Natural killer cell (primary cell): ENCODE data around the gene WBP2. TPM values are rescaled to one million over a fixed set of nuclear protein-coding genes. Genes with fewer than 3 reads are reported as not detected.

Experiments used
- ATAC-seq, 3 donors: fragments of 150-1000 bp in 2 of 3; fragments of 200-7000 bp in 1 of 3; cut with Tn5 transposase; 1 replicate in 1 of 3; 2 replicates in 2 of 3; pipeline ENCODE4 v1.10.0; 2021; ENCODE audit warnings: mild to moderate bottlenecking in 2 of 3, moderate library complexity in 2 of 3
- DNase-seq, 2 donors: peaks; one replicate each; pipeline versions ENCODE4 v3.0.0 to v3.0.0-alpha.2; 2013 to 2021; ENCODE audit warnings: mixed read lengths in 1 of 2
- H3K27ac ChIP-seq: one replicate; pipeline ENCODE4 v1.5.1; 2013; ENCODE audit warnings: mild to moderate bottlenecking, low read length
- H3K27me3 ChIP-seq: one replicate; pipeline ENCODE4 v1.6.1; 2013; ENCODE audit warnings: low read length; ENCODE audit not compliant: control insufficient read depth, insufficient read depth
- H3K36me3 ChIP-seq: one replicate; pipeline ENCODE4 v1.6.1; 2013; ENCODE audit warnings: low read length; ENCODE audit not compliant: control insufficient read depth, insufficient read depth
- H3K4me1 ChIP-seq: one replicate; pipeline ENCODE4 v1.6.1; 2013; ENCODE audit warnings: low read length; ENCODE audit not compliant: control insufficient read depth, insufficient read depth
- H3K4me3 ChIP-seq: one replicate; pipeline ENCODE4 v1.5.1; 2013; ENCODE audit warnings: low read length
- H3K9me3 ChIP-seq: one replicate; pipeline ENCODE4 v1.6.1; 2013; ENCODE audit warnings: low read length; ENCODE audit not compliant: control insufficient read depth, insufficient read depth
- H3K27ac Mint-ChIP-seq, 2 donors: one replicate each; pipeline ENCODE4 v1.8.0; 2022; ENCODE audit warnings: mild to moderate bottlenecking in 2 of 2, mixed read lengths in 2 of 2, moderate library complexity in 1 of 2
- H3K27me3 Mint-ChIP-seq, 2 donors: one replicate each; pipeline ENCODE4 v1.8.0; 2022; ENCODE audit warnings: low read depth in 2 of 2, mixed read lengths in 2 of 2
- H3K36me3 Mint-ChIP-seq: one replicate; pipeline ENCODE4 v1.8.0; 2022; ENCODE audit warnings: mixed read lengths
- H3K4me1 Mint-ChIP-seq, 2 donors: one replicate each; pipeline ENCODE4 v1.8.0; 2022; ENCODE audit warnings: mixed read lengths in 2 of 2
- H3K4me3 Mint-ChIP-seq: one replicate; pipeline ENCODE4 v1.8.0; 2022; ENCODE audit warnings: mild to moderate bottlenecking, moderate library complexity, mixed read lengths
- H3K9me3 Mint-ChIP-seq, 2 donors: one replicate each; pipeline ENCODE4 v1.8.0; 2022; ENCODE audit warnings: mixed read lengths in 2 of 2
- WGBS: methylation state at CpG from one replicate; pipeline ENCODE4 v1.1.7; 2013; ENCODE audit warnings: missing lambda C conversion rate; ENCODE audit not compliant: insufficient coverage; 5-methylcytosine and 5-hydroxymethylcytosine counted together
- intact Hi-C: fragments of 100-400 bp; cut with micrococcal nuclease; formaldehyde crosslinking; loops from one replicate; pipeline ENCODE4 v1.14.2; 2022
- total RNA-seq, 4 donors: library from RNA; stranded (reverse); fragments of 120-200 nt in 1 of 4; gene quantifications; one replicate each; pipeline versions ENCODE4 v1.2.3 to v1.2.4, GENCODE V29; 2013 to 2022
- TF ChIP-seq, protein P1 (sequence below): fragments of 200-600 bp; IDR thresholded peaks from one replicate; pipeline ENCODE4 v1.8.0; 2022; ENCODE audit warnings: antibody characterized with exemption

The WBP2 gene
- total RNA-seq, 3 donors from 2014 or later (not counting 1 experiment from before 2014, with no cell fraction given), result 81.1 to 106 (median 95.2) TPM

DNA sequence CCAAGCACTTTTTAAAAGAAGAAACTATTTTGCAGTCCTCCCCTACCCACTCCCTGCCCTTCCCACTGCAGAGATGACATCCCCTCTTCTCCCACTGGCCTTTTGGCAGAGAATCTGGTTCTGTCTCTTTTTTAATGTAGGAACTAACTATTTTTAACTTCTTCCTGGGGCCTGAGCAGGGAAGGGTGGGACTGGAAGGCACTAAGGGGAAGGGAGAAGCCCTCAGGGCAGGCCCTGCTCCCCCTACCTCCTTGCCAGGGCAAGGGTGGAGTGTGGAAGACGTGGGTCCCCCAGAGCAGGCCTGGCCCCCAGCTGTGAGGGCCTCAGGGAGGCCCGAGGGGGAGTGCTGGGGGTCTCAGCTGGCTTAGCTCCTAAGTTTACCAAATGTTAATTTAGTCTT, 30.5 kb downstream of the WBP2 start:
- peak overlapping the region in 1 of 2 donors; percentile 49 for H3K27ac Mint-ChIP-seq
- peaks cover 6 to 23% of the 10 kb centered on the region in 2 donors for H3K4me1 Mint-ChIP-seq
- Histone ChIP-seq H3K4me3 (no peak overlapping the region), H3K4me1 (peaks cover 38% of the 10 kb centered on the region), H3K27me3 (no peaks in the 10 kb centered on the region), H3K9me3 (no peaks in the 10 kb centered on the region), H3K27ac (no peak overlapping the region), H3K36me3 (peaks cover 49% of the 10 kb centered on the region)
- intact Hi-C loops, result no loop called here
- H3K4me3 Mint-ChIP-seq, result no peak overlapping the region
- TF ChIP-seq, protein P1, sequence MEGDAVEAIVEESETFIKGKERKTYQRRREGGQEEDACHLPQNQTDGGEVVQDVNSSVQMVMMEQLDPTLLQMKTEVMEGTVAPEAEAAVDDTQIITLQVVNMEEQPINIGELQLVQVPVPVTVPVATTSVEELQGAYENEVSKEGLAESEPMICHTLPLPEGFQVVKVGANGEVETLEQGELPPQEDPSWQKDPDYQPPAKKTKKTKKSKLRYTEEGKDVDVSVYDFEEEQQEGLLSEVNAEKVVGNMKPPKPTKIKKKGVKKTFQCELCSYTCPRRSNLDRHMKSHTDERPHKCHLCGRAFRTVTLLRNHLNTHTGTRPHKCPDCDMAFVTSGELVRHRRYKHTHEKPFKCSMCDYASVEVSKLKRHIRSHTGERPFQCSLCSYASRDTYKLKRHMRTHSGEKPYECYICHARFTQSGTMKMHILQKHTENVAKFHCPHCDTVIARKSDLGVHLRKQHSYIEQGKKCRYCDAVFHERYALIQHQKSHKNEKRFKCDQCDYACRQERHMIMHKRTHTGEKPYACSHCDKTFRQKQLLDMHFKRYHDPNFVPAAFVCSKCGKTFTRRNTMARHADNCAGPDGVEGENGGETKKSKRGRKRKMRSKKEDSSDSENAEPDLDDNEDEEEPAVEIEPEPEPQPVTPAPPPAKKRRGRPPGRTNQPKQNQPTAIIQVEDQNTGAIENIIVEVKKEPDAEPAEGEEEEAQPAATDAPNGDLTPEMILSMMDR, result no peak
- ATAC-seq, result no peak
- no peaks in the 10 kb centered on the region for H3K36me3 Mint-ChIP-seq
- 88% methylated on average over 2 of the region's 2 CpGs for WGBS
- H3K27me3 Mint-ChIP-seq, result no peaks in the 10 kb centered on the region
- H3K9me3 Mint-ChIP-seq, result no peaks in the 10 kb centered on the region
- DNase-seq, result no peak

DNA sequence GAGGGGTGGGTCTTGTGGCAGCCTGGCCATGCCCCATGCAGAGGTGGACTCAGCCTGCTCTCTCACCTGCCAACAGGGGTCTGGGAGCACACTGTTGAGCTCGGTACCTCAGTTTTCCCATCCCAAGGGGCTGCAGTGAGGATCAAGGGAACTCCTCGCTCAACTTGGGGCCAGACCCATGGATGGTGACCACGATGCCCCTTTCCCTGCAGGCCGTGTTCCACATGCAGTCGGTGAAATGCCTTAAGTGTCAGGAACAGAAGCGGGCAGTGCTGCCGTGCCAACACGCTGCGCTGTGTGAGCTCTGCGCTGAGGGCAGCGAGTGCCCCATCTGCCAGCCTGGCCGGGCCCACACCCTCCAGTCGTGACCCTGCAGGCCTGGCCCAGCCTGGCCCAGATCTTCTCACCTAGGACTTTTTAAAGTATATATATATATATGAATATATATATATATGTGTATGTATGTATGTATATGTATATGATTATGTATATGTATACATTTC, 31.0 kb downstream of the WBP2 start:
- Histone ChIP-seq H3K4me3 (no peak overlapping the region), H3K36me3 (peaks cover 52% of the 10 kb centered on the region), H3K27me3 (no peaks in the 10 kb centered on the region), H3K9me3 (no peaks in the 10 kb centered on the region), H3K4me1 (peaks cover 38% of the 10 kb centered on the region), H3K27ac (no peak overlapping the region)
- intact Hi-C loops, result no loop called here
- no peaks in the 10 kb centered on the region for H3K36me3 Mint-ChIP-seq
- H3K4me1 Mint-ChIP-seq, result peaks cover 6 to 23% of the 10 kb centered on the region in 2 donors
- DNase-seq, result no peak
- no peak for ATAC-seq
- TF ChIP-seq, protein P1, result no peak
- peak overlapping the region in 1 of 2 donors; percentile 49 for H3K27ac Mint-ChIP-seq
- no peaks in the 10 kb centered on the region for H3K9me3 Mint-ChIP-seq
- 95% methylated on average over 13 of the region's 13 CpGs for WGBS
- H3K27me3 Mint-ChIP-seq, result no peaks in the 10 kb centered on the region
- H3K4me3 Mint-ChIP-seq, result no peak overlapping the region

DNA sequence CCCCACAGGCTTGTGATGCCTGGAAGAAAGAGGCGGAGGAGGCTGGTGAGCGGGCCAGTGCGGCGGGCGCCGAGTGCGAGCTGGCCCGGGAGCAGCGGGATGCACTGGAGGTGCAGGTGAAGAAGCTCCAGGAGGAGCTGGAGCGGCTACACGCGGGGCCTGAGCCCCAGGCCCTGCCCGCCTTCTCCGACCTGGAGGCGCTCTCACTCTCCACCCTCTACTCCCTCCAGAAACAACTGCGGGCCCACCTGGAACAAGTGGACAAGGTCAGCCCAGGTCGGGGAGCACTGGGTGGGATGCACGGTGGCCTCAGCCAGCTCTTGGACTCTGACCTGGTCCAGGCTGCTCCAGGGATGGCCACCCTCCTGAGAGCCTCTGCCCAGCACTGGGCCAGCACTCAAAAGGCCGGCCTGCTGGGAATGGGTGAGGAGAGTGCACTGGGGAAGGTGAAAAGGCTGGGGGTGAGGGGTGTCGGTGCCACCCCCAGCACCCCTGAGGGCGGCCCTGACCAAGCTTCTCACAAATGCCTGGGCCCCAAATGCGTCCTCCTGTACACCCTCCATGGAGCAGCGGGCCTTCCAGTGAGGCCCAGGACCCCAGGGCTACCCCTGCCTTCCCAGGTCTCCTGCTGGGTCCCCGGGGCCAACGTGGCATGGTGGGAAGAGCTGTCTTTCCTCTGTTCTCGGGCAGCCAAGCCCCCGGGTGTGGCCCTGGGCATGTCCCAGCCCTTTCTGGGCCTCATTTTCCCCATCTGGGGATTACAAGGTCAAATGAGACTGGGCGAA, 31.7 kb downstream of the WBP2 start:
- DNase-seq, result no peak
- TF ChIP-seq, protein P1, result no peak
- Histone ChIP-seq H3K9me3 (no peaks in the 10 kb centered on the region), H3K4me3 (no peak overlapping the region), H3K27me3 (no peaks in the 10 kb centered on the region), H3K27ac (no peak overlapping the region), H3K36me3 (peaks cover 52% of the 10 kb centered on the region), H3K4me1 (peaks cover 35% of the 10 kb centered on the region)
- no peaks in the 10 kb centered on the region for H3K36me3 Mint-ChIP-seq
- 86% methylated on average over 28 of the region's 28 CpGs for WGBS
- H3K27me3 Mint-ChIP-seq, result no peaks in the 10 kb centered on the region
- H3K9me3 Mint-ChIP-seq, result no peaks in the 10 kb centered on the region
- intact Hi-C loops, result no loop called here
- no peak for ATAC-seq
- no peak overlapping the region for H3K27ac Mint-ChIP-seq
- peaks cover 6 to 23% of the 10 kb centered on the region in 2 donors for H3K4me1 Mint-ChIP-seq
- no peak overlapping the region for H3K4me3 Mint-ChIP-seq
